Ectodermal cell (in vitro differentiated cells): ENCODE measurements around the gene PPM1M.

Experiments used
- H3K27ac ChIP-seq: 2 replicates; pipeline ENCODE4 v1.7.0; 2013; ENCODE audit warnings: mild to moderate bottlenecking, low read depth, low read length; ENCODE audit not compliant: insufficient read depth, poor library complexity, severe bottlenecking
- H3K27me3 ChIP-seq: 2 replicates; pipeline ENCODE4 v1.7.0; 2013; ENCODE audit warnings: mild to moderate bottlenecking, low read length; ENCODE audit not compliant: insufficient read depth, control insufficient read depth, poor library complexity, severe bottlenecking
- H3K36me3 ChIP-seq: one replicate; pipeline ENCODE4 v1.7.0; 2013; ENCODE audit warnings: low read length; ENCODE audit not compliant: control insufficient read depth, insufficient read depth
- H3K4me1 ChIP-seq: one replicate; pipeline ENCODE4 v1.7.0; 2013; ENCODE audit warnings: low read length; ENCODE audit not compliant: control insufficient read depth, insufficient read depth
- H3K4me3 ChIP-seq: 2 replicates; pipeline ENCODE4 v1.7.0; 2013; ENCODE audit warnings: low read depth, low read length, control low read depth; ENCODE audit not compliant: insufficient read depth
- H3K9me3 ChIP-seq: 2 replicates; pipeline ENCODE4 v1.7.0; 2013; ENCODE audit warnings: mild to moderate bottlenecking, low read length, moderate library complexity; ENCODE audit not compliant: control insufficient read depth
- WGBS, 2 experiments: methylation state at CpG; one replicate each; pipeline ENCODE4 v1.1.7; 2013; ENCODE audit warnings: missing lambda C conversion rate in 2 of 2; 5-methylcytosine and 5-hydroxymethylcytosine counted together

Gene PPM1M

GRCh38 chr3:52297242-52298148 is 51.9 kb downstream of the PPM1M start:
- Histone ChIP-seq H3K4me1 (peaks cover 30% of the 10 kb centered on the region), H3K4me3 (peak overlapping the region; percentile 32), H3K27me3 (no peaks in the 10 kb centered on the region), H3K36me3 (no peaks in the 10 kb centered on the region), H3K27ac (no peak overlapping the region), H3K9me3 (no peaks in the 10 kb centered on the region)
- 85 to 88% methylated on average over 11 of the region's 11 CpGs for WGBS, 2 experiments

GRCh38 chr3:52298149-52299098 is 52.9 kb downstream of the PPM1M start:
- no peak overlapping the region for H3K27ac ChIP-seq
- peak overlapping the region; percentile 32 for H3K4me3 ChIP-seq
- H3K4me1 ChIP-seq, result peaks cover 35% of the 10 kb centered on the region
- no peaks in the 10 kb centered on the region for H3K27me3 ChIP-seq
- no peaks in the 10 kb centered on the region for H3K36me3 ChIP-seq
- WGBS, 2 experiments, result 23 to 24% methylated on average over 17 of the region's 17 CpGs
- no peaks in the 10 kb centered on the region for H3K9me3 ChIP-seq

DNA sequence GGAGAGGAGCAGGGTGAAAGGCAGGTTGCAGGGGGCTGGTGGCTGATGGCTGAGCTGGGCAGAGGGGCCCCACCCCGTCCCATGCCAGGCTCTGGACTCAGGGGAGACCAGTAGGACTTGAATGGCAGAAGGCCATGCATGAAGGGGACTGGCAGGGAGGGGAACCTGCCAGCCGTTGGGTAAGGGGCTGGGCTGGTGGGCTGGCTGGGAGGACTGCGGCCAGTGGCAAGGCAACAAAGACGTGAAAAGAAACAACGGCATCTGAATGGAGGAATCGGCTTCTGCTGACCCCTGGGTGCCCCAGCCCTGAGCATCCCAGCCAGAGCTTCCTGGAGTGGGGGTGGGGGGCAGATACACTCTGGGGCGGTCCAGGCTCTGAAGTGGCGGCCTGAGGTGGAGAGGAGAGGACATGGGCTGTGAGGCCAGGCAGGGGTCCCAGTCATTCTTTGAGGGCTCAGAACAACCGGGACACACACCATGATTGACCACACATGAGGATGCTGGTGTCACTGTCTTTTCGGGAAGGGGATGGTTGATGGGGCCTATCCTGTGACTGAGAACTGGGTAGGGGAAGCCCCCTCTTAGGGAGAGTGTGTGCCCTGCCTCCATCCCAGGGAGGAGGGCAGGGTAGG is 53.8 kb downstream of the PPM1M start:
- WGBS, 2 experiments, result 3 to 8% methylated on average over 10 of the region's 10 CpGs
- H3K4me3 ChIP-seq, result no peak overlapping the region
- peaks cover 35% of the 10 kb centered on the region for H3K4me1 ChIP-seq
- H3K27me3 ChIP-seq, result no peaks in the 10 kb centered on the region
- peak overlapping the region; percentile 18 for H3K27ac ChIP-seq
- no peaks in the 10 kb centered on the region for H3K36me3 ChIP-seq
- no peaks in the 10 kb centered on the region for H3K9me3 ChIP-seq
